ENCODE measurements around the gene AP3S2. TPM values are rescaled to one million over a fixed set of nuclear protein-coding genes. Genes with fewer than 3 reads are reported as not detected.
"Not testable (repeated sequence)": the region's sequence is repeated elsewhere in the genome, so short reads cannot be mapped to it uniquely, and the experiment has no call there.

The AP3S2 gene
- total RNA-seq, 1 experiment from 2014 or later: 46.1 TPM

DNA sequence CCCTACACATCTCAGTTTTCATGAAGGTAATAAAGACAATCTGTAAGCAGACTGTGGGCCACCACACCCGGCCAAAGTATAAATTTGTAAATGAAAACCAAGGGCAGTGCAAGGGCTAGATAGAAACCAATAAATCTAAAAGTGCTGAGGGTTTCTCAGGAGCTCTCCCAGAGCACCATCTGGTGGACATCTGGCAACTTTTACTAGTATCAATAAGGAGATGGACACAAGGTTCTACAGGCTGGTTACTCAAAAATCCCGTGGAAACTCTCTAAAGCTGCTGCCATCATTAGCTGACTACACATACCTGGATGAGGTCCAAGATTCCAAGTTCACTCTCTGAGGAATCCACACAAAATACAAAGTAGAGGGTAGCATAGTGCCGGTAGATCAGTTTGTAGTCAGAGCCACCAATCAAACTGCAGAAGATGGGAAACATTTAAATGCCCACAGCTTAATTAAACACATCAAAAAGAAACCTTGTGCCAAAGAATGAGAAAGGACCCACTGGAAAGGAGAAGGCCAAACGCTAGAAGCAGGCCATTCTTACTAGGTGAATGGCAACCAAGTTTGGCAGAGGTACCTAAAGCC is 5.5 kb downstream of the AP3S2 start:
- Histone ChIP-seq H3K36me3 (peaks cover 39% of the 10 kb centered on the region), H3K27ac (no peak overlapping the region), H3K4me3 (no peak overlapping the region), H3K4me1 (0 out of 2 replicates have a peak, but pooled peaks cover 3% of the 10 kb centered on the region), H3K27me3 (no peaks in the 10 kb centered on the region), H3K9me3 (replicated peaks) (no peaks in the 10 kb centered on the region)
- DNase-seq: peak in 1 of 2 experiments; percentile 44

DNA sequence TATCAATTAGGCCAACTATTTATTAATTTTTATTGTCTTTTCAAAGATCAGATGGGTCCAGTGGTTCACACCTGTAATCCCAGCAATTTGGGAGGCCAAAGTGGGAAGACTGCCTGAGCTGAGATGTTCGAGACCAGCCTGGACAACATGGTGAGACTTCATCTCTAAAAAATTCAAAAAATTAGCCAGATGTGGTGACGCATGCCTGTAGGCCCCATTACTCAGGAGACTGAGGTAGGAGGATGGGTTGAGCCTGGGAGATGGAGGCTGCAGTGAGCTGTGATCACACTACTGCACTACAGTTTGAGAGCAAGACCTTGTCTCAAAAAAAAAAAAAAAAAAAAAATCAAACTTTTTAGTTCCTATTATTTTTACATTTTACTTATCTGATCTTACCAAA is 8.2 kb downstream of the AP3S2 start:
- no peaks in the 10 kb centered on the region for H3K4me1 ChIP-seq
- H3K27ac ChIP-seq: no peak overlapping the region
- peaks cover 48% of the 10 kb centered on the region for H3K36me3 ChIP-seq
- H3K27me3 ChIP-seq: no peaks in the 10 kb centered on the region
- no peaks in the 10 kb centered on the region for H3K9me3 ChIP-seq (replicated peaks)
- DNase-seq: no peak
- no peak overlapping the region for H3K4me3 ChIP-seq

DNA sequence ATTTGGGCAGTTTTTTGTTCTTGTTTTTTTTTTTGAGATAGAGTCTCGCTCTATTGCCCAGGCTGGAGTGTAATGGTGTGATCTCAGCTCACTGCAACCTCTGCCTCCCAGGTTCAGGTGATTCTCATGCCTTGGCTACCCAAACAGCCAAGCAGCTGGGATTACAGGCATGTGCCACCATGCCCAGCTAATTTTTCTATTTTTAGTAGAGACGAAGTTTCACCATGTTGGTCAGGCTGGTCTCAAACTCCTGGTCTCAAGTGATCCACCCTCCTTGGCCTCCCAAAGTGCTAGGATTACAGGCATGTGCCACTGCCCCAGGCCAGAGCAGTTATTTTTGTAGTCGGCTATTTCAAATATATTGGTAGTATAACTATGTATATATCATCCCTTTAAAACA is 8.6 kb downstream of the AP3S2 start:
- not testable (repeated sequence) for H3K4me1 ChIP-seq; DNase-seq; H3K27ac ChIP-seq; H3K27me3 ChIP-seq; H3K9me3 ChIP-seq (replicated peaks); H3K4me3 ChIP-seq
- H3K36me3 ChIP-seq: peaks cover 48% of the 10 kb centered on the region

DNA sequence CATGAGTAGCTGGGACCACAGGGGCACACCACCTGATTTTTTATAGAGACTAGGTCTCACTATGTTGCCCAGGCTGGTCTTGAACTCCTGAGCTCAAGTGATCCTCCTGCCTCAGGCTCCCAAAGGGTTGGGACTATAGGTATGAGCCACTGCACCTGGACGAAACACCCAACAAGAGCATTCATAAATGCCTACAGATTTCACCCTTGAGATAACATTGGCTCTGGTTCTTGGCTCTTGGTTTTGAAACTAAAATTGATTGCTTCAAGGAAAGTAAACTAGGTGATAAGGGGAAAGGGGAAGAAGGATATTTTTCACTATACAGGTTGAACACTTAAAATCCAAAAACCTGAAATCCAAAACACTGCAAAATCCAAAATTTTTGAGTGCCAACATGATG is 10.3 kb downstream of the AP3S2 start:
- Histone ChIP-seq H3K36me3 (peaks cover 40% of the 10 kb centered on the region), H3K9me3 (replicated peaks) (no peaks in the 10 kb centered on the region), H3K4me1 (no peaks in the 10 kb centered on the region), H3K27me3 (no peaks in the 10 kb centered on the region), H3K27ac (no peak overlapping the region), H3K4me3 (no peak overlapping the region)
- no peak for DNase-seq

DNA sequence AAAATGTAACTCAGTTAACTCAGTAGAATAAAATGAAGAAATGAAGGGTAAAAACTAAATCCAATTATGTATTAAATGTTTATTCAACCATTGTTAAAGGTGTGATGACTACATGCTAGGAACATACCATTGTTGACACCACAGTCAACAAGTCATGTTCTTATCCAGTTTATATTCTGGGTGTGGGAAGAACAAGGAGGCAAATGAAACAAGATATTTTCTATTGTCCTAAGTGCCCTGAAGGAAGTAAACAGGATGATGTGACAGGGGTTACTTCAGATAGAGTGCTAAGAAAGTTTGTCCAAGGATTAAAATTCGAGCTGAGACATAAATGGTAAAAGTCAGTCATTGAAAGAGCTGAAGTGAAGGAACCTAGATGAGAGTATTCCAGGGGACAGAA is 13.1 kb downstream of the AP3S2 start:
- H3K27ac ChIP-seq: no peak overlapping the region
- DNase-seq: no peak
- H3K36me3 ChIP-seq: peaks cover 24% of the 10 kb centered on the region

DNA sequence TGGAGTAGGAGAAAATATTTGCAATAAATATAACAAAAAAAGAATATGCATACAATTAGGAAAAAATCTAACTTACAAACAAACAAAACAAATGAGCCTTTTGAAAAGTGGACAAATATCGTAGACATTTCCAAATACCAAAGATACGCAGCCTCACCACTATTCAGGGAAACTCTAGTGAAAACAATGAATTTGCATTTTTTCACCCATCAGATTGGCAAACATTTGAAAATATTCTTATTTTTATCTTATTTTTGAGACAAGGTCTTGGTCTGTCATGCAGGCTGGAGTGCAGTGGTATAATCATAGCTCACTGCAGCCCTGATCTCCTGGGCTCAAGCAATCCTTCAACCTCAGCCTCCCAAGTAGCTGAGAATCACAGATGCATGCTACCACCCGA is 15.5 kb downstream of the AP3S2 start:
- H3K9me3 ChIP-seq (replicated peaks): no peaks in the 10 kb centered on the region
- H3K27ac ChIP-seq: no peak overlapping the region
- H3K27me3 ChIP-seq: no peaks in the 10 kb centered on the region
- peaks cover 21% of the 10 kb centered on the region for H3K36me3 ChIP-seq
- no peaks in the 10 kb centered on the region for H3K4me1 ChIP-seq
- H3K4me3 ChIP-seq: no peak overlapping the region
- no peak for DNase-seq

More for the DNA sequence above, 13.1 kb downstream of the AP3S2 start:
- no peaks in the 10 kb centered on the region for H3K27me3 ChIP-seq
- no peaks in the 10 kb centered on the region for H3K4me1 ChIP-seq
- no peaks in the 10 kb centered on the region for H3K9me3 ChIP-seq (replicated peaks)
- no peak overlapping the region for H3K4me3 ChIP-seq

DNA sequence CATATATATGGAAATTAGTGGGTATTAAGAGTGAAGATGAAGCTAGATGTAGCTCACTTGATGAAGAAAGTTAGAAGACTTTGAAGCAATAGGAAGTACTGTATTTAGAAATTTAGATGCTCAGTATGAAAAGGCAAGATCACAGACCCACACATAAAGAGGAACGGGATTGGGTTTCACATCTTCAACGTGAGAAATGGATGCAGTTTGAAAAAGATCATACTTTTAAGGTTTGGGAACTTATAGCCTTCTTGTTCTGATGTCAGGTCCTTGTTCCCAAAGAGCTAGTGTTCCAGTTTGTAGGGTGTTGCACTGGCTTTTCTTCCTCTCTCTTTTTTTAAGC is 16.7 kb downstream of the AP3S2 start:
- Histone ChIP-seq H3K9me3 (replicated peaks) (no peaks in the 10 kb centered on the region), H3K36me3 (peaks cover 16% of the 10 kb centered on the region), H3K27me3 (no peaks in the 10 kb centered on the region), H3K4me1 (no peaks in the 10 kb centered on the region), H3K27ac (no peak overlapping the region), H3K4me3 (no peak overlapping the region)
- DNase-seq: no peak

DNA sequence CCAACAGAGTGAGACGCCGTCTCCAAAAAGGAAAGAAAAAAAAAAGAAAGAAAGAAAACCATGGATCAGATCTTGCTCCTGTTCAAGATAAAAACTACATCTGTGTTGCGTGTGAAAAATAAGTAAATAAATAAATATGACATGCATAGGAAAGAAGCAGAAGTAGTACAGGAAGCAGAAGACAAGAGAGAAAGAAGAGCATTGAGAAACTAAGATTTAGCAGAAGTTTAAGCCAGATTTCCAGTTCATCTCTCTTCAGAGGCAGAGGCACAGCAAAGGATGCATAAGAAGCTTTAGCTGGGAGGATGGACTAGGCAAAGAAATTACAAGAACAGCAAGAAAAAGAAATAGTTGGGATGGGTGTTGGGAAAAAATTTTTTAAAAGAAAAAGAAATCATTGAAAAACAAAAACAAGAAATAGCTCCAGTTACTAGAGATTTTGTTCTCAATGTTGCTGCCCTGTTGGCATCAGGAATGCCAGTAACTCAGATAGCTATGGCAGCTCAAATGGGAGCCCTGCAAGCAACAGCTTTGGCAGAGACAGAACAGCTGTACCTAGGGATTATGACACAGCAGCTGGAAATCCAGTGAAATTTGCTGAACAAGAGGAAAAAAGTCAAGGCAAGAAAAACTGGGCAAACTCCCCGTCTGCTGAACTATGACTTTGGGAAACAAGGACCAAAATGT is 17.3 kb downstream of the AP3S2 start:
- peak in 1 of 2 experiments; percentile 17 for DNase-seq
- no peaks in the 10 kb centered on the region for H3K27me3 ChIP-seq
- H3K36me3 ChIP-seq: peaks cover 16% of the 10 kb centered on the region
- no peak overlapping the region for H3K4me3 ChIP-seq
- H3K4me1 ChIP-seq: no peaks in the 10 kb centered on the region
- no peaks in the 10 kb centered on the region for H3K9me3 ChIP-seq (replicated peaks)
- H3K27ac ChIP-seq: no peak overlapping the region

DNA sequence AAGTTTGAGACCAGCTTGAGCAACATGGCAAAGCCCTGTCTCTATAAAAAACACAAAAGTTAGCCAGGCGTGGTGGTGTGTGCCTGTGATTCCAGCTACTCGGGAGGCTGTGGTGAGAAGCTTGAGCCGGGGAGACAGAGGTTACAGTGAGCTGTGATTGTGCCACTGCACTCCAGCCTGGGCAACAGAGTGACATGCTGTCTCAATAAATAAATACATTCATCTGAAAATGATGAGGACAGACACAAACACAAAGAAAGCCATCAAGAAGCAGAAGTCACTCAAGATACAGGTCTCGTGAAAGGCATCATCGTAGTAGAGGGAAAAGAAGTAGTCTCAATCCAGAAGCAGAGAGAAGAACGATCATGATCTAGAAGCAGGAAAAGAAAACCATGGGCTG is 18.1 kb downstream of the AP3S2 start:
- Histone ChIP-seq H3K27me3 (no peaks in the 10 kb centered on the region), H3K4me3 (no peak overlapping the region), H3K9me3 (replicated peaks) (no peaks in the 10 kb centered on the region), H3K36me3 (peaks cover 16% of the 10 kb centered on the region), H3K4me1 (no peaks in the 10 kb centered on the region), H3K27ac (no peak overlapping the region)
- no peak for DNase-seq

DNA sequence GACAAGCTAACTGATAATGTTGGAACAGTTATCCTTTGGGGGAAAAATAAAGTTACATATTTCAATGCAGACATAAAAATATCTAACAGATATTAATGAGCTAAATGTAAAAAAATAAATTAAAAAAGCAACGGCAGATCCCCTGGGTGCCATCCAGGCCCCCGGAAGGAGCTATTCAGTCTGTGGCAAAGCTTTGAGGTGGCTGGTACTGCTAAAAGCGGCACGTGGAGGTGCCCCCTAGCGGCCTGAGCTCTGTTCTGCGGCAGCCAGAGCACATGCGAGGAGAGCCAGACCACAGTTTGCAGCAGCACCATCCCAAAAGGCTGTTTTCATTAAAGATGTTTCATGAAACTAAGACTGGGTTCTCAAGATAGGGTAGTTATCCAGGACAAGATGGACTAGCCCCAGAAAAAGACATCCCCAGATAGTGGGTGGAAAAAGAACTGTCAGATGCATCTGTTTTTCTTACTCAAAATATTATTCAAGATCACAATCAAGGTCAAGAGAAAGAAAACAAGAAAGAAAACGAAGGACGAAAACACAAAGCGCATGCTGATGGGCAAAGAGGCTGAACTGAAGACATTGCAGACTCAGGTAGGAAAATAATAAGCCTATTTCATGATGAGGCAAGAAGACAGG is 18.7 kb downstream of the AP3S2 start:
- peaks cover 23% of the 10 kb centered on the region for H3K36me3 ChIP-seq
- no peaks in the 10 kb centered on the region for H3K27me3 ChIP-seq
- no peaks in the 10 kb centered on the region for H3K9me3 ChIP-seq (replicated peaks)
- no peaks in the 10 kb centered on the region for H3K4me1 ChIP-seq
- DNase-seq: peak; percentile 73 to 80
- no peak overlapping the region for H3K27ac ChIP-seq
- H3K4me3 ChIP-seq: no peak overlapping the region

DNA sequence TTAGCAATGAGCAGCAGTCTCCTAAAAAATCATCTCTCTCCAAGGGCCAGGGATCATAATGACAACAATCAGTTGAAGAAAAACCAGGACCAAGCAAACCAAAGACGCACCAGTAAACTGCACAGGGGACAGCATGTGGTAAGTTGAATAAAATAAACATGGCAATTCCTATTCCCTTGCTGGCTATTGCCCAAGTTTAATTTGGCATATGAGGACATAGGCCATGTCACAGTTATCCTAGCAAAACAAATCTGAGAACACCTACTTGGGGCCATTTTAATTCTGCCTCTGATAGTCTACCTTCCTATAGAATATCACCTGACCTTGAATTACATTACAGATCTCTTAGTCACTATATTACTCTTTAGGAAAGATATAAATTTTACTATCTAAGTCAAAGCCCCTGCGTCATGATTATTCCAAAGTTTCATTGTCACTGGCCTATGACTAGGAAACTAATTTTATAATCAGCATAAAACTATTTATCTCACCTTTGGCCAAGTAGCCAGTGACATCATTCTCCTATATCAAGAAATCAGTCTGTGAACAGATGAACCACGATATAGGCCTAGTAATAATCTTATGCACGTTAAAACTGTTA is 23.0 kb downstream of the AP3S2 start:
- H3K36me3 ChIP-seq: peaks cover 17% of the 10 kb centered on the region
- H3K9me3 ChIP-seq (replicated peaks): no peaks in the 10 kb centered on the region
- H3K4me1 ChIP-seq: no peaks in the 10 kb centered on the region
- no peak for DNase-seq
- H3K27ac ChIP-seq: no peak overlapping the region
- no peaks in the 10 kb centered on the region for H3K27me3 ChIP-seq
- no peak overlapping the region for H3K4me3 ChIP-seq

DNA sequence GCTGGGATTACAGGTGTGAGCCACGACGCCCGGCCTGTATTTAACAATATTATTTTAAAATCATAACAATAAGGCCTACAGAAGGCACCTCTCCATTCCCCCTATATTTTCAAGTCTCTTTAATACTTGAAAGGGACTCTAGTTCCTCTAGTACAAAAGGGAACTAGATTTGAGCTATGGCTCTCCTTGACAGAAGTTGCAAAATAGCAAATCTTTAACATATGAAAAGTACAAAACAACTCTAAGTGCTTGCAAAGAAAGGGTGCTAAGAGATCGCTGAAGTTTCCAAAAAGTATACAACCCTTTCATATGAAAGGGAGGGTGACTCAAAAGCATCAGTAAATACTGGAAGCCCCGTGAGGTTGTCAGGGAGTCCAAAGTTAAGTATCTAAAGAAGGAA is 23.8 kb downstream of the AP3S2 start:
- no peaks in the 10 kb centered on the region for H3K4me1 ChIP-seq
- no peaks in the 10 kb centered on the region for H3K9me3 ChIP-seq (replicated peaks)
- DNase-seq: no peak

DNA sequence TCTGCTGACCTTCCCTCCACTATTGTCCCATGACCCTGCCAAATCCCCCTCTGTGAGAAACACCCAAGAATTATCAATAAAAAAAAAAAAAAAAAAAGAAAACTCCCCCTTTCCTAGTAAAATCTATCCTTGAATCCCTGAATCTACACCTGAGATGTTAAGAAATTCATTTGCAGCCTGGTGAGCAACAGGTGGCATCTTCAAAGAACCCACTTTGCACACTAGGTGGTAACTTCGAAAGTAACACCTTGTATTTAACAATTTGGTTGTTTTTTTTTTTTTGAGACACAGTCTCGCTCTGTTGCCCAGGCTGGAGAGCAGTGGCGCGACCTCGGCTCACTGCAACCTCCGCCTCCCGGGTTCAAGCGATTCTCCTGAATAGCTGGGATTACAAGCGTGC is 24.3 kb downstream of the AP3S2 start:
- H3K27me3 ChIP-seq; H3K9me3 ChIP-seq (replicated peaks); H3K4me1 ChIP-seq; DNase-seq; H3K4me3 ChIP-seq; H3K27ac ChIP-seq: not testable (repeated sequence)
- peaks cover 10% of the 10 kb centered on the region for H3K36me3 ChIP-seq

More for the DNA sequence above, 23.8 kb downstream of the AP3S2 start:
- Histone ChIP-seq H3K4me3 (no peak overlapping the region), H3K27me3 (no peaks in the 10 kb centered on the region), H3K36me3 (peaks cover 10% of the 10 kb centered on the region), H3K27ac (no peak overlapping the region)

DNA sequence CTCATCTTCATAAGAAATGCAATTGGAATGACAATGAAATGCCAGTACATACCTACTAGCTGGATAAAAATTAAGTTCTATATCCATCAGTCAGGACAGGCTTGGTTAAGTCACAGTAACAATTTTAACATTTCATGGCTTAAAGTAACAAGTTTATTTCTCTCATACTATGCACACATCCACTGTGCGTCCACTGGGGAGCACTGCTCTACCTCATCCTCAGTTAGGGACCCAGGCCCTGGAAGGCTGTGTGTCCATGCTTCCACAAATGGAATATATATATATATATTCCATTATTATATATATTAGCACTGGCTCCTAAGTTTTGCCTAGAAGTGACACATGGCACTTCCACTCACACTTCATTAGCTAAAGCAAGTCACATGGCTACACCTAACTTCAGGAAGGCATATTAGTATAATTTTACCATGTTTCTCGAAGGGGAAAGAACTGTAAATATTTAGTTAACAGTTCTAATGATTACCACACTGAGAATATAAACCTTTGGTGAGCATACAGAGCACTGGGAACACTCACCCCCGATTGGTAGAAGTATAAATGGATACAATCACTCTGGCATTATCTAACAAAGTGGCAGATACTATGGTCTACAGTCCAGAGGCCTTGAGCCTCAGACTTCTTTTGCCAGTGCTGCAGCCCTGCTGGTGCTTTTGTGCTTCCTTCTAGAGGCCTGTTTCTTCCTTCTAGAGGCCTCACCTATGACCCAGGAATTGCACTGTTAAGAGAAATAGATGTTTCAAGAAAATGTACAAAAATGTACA is 28.6 kb downstream of the AP3S2 start:
- Histone ChIP-seq H3K4me1 (no peaks in the 10 kb centered on the region), H3K27ac (no peak overlapping the region), H3K9me3 (replicated peaks) (no peaks in the 10 kb centered on the region), H3K4me3 (no peak overlapping the region), H3K27me3 (no peaks in the 10 kb centered on the region), H3K36me3 (peaks cover 20% of the 10 kb centered on the region)
- DNase-seq: no peak

DNA sequence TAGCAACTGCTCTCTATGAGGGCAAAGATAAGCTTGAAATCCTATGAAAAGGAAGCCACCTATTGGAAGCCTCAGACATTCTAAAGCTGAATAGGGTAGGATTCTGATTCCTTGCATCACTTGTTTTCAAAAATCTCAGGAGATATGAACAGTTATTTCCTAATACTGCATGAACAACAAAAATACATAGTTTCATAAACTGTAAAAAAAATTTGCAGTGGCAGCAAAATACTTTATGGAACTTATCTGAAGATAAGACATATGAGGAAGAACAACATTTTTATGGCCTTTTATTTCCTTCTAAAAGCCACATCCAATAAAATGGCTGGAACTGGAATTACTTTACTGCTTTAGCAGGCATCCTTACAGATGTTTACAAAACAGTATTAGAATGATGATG is 29.9 kb downstream of the AP3S2 start:
- Histone ChIP-seq H3K9me3 (replicated peaks) (no peaks in the 10 kb centered on the region), H3K27me3 (no peaks in the 10 kb centered on the region), H3K36me3 (peaks cover 19% of the 10 kb centered on the region; the same call in 1 of the 2 replicates), H3K27ac (no peak overlapping the region), H3K4me3 (no peak overlapping the region), H3K4me1 (no peaks in the 10 kb centered on the region)
- DNase-seq: no peak
